GM19372 (cell line): ENCODE results near the gene PPP1R14B.

Experiments
- ATAC-seq: cut with Tn5 transposase; IDR thresholded peaks from one replicate; pipeline ENCODE4 v1.9.1; 2021; ENCODE audit warnings: mild to moderate bottlenecking, low read depth, moderate library complexity; ENCODE audit not compliant: unreplicated experiment

Gene PPP1R14B

DNA sequence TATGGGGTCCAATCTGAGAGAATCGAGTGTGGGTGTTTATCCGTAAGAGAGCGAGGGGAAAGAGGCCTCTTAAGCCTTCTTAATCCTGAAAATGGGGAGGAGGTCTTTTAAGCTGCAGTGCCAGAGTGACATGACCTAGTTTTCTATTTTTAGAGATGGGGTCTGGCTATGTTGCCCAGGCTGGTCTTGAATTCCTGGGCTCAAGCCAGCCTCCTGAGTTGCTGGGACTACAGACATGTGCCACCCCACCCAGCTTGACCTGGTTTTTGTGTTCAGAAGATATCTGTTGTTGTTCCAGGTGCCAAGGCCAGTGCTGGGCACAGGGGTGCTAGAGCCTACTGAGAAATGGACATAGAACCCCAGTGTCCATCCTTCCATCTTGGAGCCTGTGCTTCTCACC lies 36.3 kb upstream of the PPP1R14B start:
- no peak for ATAC-seq

DNA sequence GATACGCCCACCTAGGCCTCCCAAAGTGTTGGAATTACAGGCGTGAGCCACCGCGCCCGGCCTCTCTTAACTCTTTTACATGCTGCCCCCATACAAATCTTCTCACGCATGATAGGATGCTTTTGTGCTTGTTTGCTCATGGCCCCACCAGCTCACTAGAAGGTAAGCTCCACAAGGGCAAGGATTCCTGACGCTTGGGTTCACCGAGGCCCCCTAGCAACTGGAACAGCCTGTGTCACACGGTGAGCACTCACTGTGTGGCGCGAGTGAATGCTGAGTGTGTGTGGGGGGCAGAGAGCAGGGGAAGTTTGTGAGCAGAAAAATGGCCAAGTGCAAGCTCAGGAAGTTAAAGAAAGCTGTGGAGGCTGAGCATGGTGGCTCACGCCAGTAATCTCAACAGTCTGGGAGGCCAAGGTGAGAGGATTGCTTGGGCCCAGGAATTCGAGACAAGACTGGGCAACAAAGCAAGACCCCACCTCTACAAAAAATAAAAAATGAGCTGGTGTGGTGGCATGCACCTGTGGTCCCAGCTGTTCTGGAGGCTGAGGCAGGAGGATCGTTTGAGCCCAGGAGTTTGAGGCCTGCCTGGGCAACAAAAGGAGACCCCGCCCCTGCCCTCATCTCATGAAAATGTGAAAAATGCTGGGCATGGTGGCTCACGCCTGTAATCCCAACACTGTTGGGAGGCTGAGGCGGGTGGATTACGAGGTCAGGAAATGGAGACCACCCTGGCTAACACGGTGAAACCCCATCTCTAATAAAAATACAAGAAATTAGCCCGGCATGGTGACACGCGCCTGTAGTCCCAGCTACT lies 35.4 kb upstream of the PPP1R14B start:
- ATAC-seq: no peak

DNA sequence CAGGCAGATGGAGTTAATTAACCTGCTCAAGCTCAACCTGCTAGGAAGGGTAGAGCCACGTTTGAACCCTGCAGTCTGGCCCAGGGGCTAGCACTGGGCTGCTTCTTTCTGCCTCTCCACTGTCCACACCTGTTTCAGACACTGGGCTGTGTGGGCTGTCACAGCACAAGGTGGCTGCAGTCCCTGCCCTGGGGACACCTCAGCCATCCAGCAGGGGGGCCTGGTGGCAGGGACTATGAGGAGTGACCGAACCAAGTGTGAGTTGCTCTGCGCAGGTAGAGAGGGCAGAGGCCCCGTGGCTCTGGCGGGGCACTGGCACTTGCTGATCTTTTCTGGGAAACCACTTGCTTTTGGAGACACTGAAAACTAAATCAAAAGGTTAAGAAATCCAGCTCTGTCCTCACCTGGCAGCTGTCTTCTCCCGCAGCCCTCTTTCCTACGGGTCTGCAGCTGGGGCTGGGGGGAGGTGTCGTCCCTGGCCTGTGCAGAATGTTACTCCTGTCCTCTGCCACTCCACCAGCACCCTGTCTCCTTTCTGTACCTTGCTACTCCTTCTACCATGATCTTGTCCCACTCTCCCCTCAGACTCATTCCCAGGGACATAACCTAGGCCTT lies 31.9 kb upstream of the PPP1R14B start:
- ATAC-seq: no peak

DNA sequence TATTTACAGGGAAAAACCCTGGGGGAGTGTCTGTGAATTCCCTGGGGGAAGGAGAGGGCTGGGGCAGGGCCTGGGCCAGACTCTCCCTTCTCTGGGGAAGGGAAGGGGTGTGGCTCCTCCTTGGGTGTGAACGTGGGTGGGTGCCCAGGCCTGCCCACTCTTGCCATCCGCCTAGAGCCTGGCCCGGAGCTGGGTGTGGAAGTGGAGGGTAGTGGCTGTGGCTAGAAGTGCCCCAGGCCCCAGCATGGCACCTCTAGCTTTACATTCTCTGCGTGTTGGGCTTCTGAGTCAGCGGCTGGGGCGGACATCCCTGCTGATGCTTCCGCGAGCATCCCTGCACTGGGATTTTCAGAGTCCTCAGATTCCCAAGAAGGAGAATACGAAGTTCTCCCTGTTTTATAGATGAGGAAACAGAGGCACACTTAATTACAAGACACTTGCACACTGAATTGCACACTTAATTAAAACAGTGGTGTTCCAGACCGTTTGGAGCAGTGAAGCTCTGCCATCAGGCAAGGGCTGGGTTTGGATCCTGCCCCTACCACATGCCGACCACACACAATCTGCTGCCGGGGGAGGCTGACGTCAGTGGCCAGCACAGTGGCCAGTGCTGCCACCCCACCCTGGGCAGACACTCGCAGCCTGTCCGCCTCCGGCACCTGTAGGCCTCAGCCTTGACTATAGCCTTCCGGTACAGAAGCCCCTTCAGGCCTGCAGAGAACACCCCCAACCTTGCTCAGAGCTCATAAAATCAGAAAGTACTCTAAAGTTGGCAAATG lies 30.1 kb upstream of the PPP1R14B start:
- no peak for ATAC-seq

DNA sequence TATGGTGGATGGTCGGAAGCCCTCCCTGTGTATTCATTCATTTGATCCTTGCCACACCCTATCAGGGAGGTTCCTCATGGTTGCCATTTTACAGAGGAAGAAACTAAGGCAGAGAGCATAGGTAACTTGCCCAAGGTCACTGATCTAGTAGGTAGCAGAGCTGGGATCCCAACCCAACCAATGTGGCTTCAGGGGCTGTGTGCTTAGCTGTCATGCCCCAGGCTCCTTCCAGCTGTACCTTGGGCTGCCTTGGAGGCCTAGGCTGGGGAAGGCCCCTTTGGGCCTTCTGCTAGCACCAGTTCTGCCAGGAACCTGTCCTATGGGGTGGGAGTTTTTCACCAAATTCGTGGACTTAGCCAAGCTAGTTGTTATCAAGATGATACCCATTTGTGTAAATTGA lies 29.1 kb upstream of the PPP1R14B start:
- no peak for ATAC-seq

DNA sequence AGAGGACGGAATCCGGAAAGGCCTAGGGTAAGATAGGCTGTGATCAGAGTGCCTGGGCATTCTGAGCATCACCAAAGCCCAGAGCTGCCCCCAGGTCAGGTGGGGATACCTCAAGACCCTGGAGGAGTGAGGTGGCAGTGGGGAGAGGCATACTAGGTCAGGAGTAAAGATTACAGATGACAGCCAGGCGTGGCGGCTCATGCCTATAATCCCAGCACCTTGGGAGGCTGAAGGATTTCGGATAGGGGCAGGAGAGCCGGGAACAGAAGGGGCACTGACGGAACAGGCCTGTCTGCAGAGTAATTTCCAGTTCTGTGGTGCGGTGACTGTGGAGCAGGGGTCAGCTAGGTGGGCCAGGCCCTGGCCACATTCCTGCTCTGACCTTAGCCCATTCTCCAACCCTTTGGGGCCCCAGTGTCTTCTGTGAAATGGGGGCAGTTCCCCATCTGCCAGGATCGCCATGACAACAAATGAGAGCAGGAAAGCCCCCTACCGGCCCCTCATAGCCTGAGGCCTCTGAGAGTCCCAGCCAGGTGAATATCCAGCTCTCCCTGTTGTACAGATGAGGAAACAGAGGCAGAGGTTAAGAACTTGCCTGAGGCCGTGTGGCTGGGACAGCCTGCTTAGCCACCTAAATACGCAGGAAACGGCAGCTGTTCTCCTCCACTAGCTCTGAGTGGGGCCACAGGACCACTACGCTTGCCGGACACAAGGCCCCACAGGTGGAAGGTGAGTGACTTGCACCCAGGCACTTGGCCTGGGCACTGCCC lies 28.5 kb upstream of the PPP1R14B start:
- ATAC-seq: no peak

DNA sequence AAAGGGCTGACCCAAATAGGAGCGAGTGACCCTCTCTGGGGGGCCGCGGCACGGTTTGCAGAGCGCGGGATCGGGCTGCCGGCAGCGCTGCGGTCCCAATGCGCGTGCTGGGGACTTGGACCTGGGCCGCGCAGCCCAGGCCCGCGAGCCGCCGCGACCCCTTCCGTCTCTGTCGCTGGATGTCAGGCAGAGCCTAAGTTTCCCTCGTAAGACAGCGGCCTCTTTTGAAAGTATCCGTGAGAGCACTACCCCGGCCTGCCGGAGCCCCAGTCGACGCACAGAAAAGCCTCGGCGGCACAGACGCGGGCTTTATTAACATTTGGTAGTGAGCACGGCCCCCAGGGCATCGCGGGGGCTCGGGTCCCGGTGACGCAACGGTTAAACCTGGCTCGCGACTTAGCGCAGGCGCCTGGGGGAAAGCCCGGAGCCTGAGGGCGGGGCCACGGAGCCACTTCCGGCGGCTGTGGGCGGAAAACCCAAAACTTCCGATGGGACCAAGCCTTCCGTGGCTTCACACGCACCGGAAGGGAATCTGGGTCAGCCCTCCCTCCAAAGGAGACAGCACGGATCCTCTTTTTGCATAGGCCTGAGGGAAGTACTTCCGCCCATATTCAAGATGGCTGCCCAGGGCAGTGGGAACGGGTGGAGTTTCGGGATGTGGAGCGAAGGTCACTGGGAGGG lies 22.9 kb upstream of the PPP1R14B start:
- ATAC-seq: peak; percentile 64

DNA sequence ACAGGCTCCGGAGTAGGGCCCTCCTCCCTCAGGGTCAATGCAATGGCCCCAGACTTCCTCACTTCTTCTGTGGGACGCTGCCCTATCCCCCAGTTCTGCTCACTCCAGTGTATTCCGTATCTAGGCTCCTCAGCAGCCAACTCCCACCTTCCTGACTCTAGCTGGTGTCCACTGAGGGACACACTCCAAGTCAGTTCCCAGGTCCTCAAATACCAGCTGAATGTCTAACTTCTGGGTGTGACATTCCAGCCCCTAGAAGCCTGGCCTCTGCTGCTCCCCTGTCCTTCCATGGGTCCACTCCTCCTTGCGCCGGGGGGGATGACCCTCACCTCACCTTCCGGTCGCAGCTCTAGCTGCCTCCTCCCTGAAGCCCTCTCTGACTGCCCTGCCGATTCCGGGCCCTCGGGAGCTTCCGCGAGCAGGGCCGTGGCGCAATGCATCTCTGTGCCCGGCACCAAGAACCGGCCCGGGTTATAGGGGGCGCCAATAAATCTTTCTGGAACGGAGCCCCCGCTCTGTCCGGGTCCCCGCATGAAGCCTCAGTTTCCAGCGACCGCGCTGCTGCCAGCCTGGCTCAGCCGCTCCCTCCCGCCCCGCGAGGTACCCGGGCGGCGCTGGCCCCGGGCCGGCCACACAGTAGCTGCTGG lies 22.3 kb upstream of the PPP1R14B start:
- ATAC-seq: peak; percentile 3

DNA sequence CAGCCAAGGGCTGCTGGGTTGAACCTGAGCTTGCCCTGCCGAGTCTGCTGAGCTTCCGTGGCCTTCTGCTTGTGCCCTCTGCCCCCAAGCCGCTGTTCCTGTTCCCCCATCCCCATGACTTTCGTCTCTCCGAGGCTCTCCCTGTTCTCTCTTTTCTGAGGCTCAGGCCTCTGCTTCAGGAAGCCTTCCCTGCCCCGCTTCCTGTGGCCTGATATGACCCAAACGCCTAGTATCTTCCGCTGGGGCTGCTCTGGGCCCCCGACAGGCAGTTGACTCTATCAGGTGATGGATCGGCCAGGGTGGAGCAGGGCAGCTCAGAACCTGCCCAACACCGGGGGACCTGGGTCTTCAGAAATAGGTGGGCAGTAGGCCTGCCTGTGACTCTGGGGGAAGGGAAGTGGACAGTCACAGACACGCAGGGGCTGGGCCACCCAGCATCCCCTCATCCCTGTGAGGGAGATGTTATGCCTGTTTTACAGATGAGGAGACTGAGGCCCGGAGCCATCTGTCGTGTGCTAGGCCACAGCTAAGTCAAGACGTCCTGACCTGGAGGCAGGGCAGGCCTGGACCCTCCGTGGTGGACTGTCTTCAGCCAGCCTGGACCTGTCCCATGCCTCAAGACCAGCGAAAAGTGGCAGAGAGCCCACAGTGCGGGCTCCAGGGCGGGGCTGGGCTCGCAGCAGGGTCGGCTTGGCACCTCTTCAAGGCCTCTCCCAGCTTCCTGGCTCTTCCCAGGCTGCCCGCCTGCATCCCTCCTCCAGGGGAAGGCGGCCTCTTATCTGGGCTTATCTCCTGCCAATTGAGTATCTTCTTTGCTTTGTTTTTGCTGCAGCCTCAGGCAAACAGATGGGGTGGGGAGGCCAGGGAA lies 21.5 kb upstream of the PPP1R14B start:
- no peak for ATAC-seq

DNA sequence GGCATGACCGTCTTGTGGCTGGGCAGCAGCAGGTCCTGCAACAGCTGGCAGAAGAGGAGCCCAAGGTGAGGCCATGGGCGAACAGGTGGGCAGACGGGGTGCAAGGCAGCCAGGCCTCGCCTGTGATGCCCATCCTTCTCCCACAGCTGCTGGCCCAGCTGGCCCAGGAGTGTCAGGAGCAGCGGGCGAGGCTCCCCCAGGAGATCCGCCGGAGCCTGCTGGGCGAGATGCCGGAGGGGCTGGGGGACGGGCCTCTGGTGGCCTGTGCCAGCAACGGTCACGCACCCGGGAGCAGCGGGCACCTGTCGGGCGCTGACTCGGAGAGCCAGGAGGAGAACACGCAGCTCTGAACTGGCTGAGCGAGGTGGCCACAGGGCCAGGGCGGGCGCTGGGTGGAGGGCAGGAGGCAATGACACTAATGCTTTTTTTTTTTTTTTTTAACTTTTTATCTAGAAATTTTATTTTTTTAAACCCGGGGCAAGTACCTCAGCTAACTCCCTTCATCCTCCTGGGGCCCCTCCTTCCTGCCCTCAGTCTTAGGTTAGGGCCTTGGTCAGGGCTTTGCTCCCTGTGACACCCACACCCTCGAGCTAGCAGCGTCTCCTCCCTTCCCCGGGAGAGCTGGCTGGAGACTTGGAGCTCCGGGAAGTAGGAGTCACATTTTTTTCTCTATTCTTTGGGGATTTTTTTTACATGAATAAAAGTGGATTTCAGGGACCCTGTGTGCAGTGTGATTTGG lies 20.6 kb upstream of the PPP1R14B start:
- no peak for ATAC-seq

DNA sequence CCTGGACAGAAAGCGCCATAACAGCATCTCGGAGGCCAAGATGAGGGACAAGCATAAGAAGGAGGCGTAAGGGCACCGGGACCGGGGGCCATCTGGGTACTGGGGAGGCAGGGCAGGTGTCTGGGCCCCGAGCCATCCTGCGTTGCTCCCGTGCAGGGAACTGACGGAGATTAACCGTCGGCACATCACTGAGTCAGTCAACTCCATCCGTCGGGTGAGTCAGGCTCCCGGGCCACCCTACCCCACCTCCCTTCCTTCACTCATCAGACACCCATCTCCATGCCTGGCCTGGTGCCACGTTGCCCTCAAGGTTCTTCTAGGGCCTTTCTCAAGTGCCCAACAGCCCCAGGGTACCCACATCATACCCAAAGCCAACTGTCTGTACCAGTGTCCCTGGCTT lies 19.6 kb upstream of the PPP1R14B start:
- no peak for ATAC-seq

DNA sequence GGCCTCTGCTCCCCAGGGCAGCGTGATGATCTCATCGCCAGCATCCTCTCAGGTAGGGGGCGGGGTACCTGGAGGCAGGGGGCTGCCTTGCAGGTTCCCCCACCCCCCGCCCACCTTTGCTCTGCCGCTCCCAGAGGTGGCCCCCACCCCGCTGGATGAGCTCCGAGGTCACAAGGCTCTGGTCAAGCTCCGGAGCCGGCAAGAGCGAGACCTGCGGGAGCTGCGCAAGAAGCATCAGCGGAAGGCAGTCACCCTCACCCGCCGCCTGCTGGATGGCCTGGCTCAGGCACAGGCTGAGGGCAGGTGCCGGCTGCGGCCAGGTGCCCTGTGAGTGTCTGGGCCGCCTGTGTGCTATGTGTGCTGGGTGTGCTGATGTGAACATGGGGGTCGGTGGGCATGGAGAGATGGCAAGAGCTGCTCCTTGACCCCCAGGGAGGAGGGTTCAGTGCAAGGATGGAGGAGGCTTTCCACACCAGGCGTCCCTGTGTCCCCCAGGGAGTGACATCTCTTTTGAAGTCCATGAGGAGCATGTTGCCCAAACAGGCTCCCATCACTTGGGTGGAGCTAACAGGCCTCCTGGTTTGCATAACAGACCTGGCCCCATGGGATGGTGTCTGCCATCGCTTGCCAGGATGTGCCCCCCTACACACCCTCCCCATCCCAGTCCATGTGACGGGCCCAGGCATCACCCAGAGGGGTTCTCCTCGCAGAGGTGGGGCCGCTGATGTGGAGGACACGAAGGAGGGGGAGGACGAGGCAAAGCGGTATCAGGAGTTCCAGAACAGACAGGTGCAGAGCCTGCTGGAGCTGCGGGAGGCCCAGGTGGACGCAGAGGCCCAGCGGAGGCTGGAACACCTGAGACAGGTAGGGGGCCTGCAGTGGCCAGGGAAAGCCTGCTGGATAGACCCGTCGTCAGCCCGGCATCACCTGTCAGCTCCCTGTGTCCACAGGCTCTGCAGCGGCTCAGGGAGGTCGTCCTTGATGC lies 18.7 kb upstream of the PPP1R14B start:
- ATAC-seq: no peak

DNA sequence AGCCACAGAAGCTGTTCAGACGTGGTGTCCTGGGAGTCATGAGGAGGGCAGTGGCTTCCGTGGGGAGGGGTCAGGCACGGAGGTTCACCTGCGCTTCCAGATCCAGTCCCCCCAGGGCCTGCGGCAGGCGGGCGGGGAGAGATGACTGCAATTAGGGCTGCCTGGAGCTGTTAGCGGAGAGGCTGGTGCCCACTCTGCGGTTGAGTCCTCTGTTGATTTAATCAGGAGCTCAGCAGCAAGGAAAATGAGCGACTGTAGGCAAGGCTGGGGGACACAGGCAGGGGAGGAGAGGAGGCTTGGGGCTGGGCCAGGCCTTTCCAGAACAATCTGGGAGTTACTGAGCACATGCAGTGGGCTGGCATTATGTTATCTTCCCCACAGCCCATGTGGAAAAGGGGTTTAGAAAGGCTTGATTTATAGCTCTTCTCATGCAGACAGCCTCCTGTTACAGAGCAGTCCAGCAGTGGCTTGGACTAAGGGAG lies 17.7 kb upstream of the PPP1R14B start:
- ATAC-seq: no peak

DNA sequence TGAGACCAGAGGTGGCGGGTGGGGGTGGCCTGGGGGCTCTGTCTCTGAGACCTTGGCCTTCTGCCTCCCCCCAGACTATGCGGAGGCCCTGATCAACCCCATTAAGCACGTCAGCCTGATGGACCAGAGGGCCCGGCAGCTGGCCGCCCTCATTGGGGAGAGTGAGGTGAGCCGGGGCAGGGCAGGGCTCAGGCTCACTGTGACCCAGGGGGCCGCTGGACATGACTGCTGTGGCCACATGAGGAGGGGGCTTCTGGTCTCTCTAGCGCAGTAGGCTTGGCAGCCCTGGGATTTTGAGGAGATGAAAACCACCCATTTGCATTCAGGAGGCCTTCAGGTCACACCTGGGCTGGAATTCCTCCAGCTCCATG lies 17.2 kb upstream of the PPP1R14B start:
- ATAC-seq: no peak

DNA sequence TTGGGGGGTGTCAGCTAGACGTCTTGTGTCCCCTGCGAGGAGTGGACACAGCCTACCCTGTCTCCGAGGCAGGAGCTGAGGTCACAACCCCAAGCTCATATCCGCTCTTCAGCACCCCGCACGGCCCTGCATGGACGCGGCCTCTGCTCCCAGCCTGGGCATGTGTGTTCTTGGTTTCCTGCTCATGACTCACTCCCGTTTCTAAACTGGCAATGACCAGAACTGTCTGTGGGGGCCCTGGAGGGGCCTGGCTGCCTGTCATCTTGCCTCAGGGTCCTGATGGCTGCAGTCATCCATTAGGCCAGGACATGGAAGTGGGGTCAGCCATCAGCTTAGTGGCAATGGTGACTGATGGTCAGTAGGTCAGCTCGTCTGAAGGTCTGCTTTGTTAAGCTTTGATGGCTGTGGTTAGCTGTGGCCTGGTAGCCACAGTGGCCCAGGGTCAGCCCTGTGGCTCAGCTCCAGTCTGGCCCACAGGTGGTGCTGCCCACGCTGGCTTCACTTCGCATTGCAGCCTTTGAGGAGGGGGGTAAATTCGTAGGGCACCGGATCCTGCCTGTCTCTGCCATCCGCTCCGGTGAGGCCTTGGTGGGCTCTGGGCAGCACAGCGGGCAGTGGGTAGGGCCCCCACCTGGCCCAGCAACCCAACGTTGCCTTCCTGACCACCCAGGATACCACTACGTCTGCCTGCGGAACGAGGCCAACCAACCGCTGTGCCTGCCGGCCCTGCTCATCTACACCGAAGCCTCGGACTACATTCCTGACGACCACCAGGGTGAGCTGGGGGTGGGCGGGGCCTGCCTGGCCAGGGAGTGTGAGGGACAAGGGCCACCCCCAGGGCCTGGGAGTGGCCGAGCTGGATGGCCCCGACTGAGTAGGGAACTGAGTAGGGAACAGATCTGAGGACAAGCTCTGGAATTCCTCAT lies 16.5 kb upstream of the PPP1R14B start:
- ATAC-seq: no peak
